ENCODE data around the gene PALLD. TPM values are rescaled to one million over a fixed set of nuclear protein-coding genes. Genes with fewer than 3 reads are reported as not detected.

Gene PALLD
- total RNA-seq, 1 experiment from 2014 or later: 166 TPM

DNA sequence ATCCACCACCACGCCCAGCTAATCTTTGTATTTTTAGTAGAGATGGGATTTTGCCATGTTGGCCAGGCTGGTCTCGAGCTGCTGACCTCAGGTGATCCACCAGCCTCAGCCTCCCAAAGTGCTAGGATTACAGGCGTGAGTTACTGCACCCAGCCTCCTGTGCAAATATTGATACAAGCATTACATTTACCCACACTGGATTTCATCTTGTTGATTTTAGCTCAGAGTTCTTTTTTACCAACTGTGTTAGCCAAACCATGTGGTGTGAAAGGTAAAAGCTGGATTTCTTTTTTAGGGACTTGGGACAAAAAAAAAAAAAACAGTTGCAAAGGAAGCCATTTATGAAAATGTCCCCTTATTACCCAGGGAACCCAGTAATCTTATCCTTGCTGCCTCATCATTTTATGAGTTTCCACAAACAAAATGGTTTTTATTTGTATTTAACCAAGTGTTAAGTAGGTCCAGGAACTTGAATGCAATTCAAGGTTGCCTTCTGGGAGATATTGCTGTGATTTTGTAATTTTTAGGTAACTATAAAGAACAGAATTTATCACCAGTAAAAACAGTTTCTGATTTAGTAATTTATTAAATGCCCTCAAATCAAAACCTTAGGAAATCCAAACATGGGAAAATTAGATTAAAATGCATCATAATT lies 202.5 kb downstream of the PALLD start:
- Histone ChIP-seq H3K36me3 (ENCODE audit: control insufficient read depth in 1 of 2, insufficient read depth in 2 of 2, low read length in 2 of 2) (peaks cover 0 to 6% of the 10 kb centered on the region in 2 experiments; a peak in 3 of 4 replicates), H3K27me3 (ENCODE audit: insufficient read depth, low read length) (no peaks in the 10 kb centered on the region), H3K9ac (ENCODE audit: low read length) (no peak overlapping the region), H3K79me2 (ENCODE audit: insufficient read depth, low read length) (no peaks in the 10 kb centered on the region), H3K4me1 (ENCODE audit: control insufficient read depth in 1 of 2, insufficient read depth in 2 of 2, low read length in 2 of 2) (no peaks in the 10 kb centered on the region), H3K9me3 (ENCODE audit: control insufficient read depth in 1 of 2, insufficient read depth in 1 of 2, low read depth in 1 of 2, low read length in 2 of 2) (no peaks in the 10 kb centered on the region), H3K9me2 (ENCODE audit: insufficient read depth) (no peaks in the 10 kb centered on the region), H4K20me1 (ENCODE audit: insufficient read depth) (no peaks in the 10 kb centered on the region), H3K27ac (ENCODE audit: low read depth, low read length) (no peak overlapping the region), H2AFZ (ENCODE audit: low read depth, low read length, poor library complexity, severe bottlenecking) (no peak overlapping the region), H3K4me2 (ENCODE audit: low read length) (no peak overlapping the region), H3K4me3 (replicated peaks in 1 of 2; ENCODE audit: low read depth in 1 of 2, low read length in 2 of 2) (no peak overlapping the region)
- no peak for TF ChIP-seq POLR2AphosphoS5 (IDR thresholded peaks at IDR 0.05; ENCODE audit: low read depth, low read length)
- no peak for TF ChIP-seq ZNF274 (IDR thresholded peaks at IDR 0.05; ENCODE audit: low read depth, low read length)
- TF ChIP-seq ZFX (IDR thresholded peaks at IDR 0.05): no peak
- TF ChIP-seq RAD21 (IDR thresholded peaks at IDR 0.05; ENCODE audit: low read depth): no peak
- no peak for TF ChIP-seq SIN3A (IDR thresholded peaks at IDR 0.05; ENCODE audit: low read depth)
- no peak for TF ChIP-seq EZH2 (IDR thresholded peaks at IDR 0.05)
- no peak for TF ChIP-seq CEBPB (IDR thresholded peaks at IDR 0.05; ENCODE audit: low read depth)
- TF ChIP-seq, protein P1, sequence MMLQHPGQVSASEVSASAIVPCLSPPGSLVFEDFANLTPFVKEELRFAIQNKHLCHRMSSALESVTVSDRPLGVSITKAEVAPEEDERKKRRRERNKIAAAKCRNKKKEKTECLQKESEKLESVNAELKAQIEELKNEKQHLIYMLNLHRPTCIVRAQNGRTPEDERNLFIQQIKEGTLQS (IDR thresholded peaks at IDR 0.05): no peak
- no peak for TF ChIP-seq ELF1 (IDR thresholded peaks at IDR 0.05; ENCODE audit: borderline replicate concordance, low read depth)
- TF ChIP-seq SP1 (IDR thresholded peaks at IDR 0.05; ENCODE audit: low read depth): no peak
- TF ChIP-seq JUND (IDR thresholded peaks at IDR 0.05): no peak
- no peak for TF ChIP-seq EZH2phosphoT487 (IDR thresholded peaks at IDR 0.05; ENCODE audit: borderline replicate concordance)
- DNase-seq (ENCODE audit: low read depth, low spot score) (no peak), ATAC-seq (no peak)
- intact Hi-C loops (cut with micrococcal nuclease): no loop called here
- ChIA-PET RAD21 (ENCODE audit: low non-redundant PET in 1 of 2, low total read pairs in 2 of 2, uncharacterized antibody in 2 of 2, unreplicated experiment in 2 of 2) (no interaction called here), POLR2A (no interaction called here), CTCF (no interaction called here)
- no TSS peak for BruUV-seq (replicated peaks)

DNA sequence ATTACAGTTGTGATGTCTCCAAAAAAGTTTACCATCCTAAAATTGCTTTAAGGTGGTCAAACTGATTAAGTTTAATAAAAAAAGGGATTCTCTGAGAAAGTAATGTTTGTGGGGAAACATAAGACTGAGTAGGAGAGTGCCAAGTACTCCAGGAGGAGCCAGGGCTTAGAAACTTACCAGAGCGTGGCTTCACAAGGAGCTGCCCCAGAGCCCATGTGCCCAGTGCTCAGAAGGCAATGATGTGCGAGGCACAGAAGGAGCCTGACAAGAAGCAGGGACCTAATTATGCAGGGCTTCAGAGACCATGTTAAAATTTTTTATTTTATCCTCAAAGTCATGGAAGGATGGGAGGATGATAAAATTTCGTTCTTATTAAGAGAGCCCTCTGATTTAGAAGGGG lies 204.2 kb downstream of the PALLD start:
- Histone ChIP-seq H3K4me2 (ENCODE audit: low read length) (no peak overlapping the region), H3K36me3 (ENCODE audit: control insufficient read depth in 1 of 2, insufficient read depth in 2 of 2, low read length in 2 of 2) (peaks cover 0 to 3% of the 10 kb centered on the region in 2 experiments; a peak in 2 of 4 replicates), H3K79me2 (ENCODE audit: insufficient read depth, low read length) (no peaks in the 10 kb centered on the region), H3K4me1 (ENCODE audit: control insufficient read depth in 1 of 2, insufficient read depth in 2 of 2, low read length in 2 of 2) (no peaks in the 10 kb centered on the region), H3K27me3 (ENCODE audit: insufficient read depth, low read length) (no peaks in the 10 kb centered on the region), H2AFZ (ENCODE audit: low read depth, low read length, poor library complexity, severe bottlenecking) (no peak overlapping the region), H3K4me3 (replicated peaks in 1 of 2; ENCODE audit: low read depth in 1 of 2, low read length in 2 of 2) (no peak overlapping the region), H3K9me2 (ENCODE audit: insufficient read depth) (no peaks in the 10 kb centered on the region), H3K9ac (ENCODE audit: low read length) (no peak overlapping the region), H3K27ac (ENCODE audit: low read depth, low read length) (no peak overlapping the region), H3K9me3 (ENCODE audit: control insufficient read depth in 1 of 2, insufficient read depth in 1 of 2, low read depth in 1 of 2, low read length in 2 of 2) (no peaks in the 10 kb centered on the region), H4K20me1 (ENCODE audit: insufficient read depth) (no peaks in the 10 kb centered on the region)
- no peak for ATAC-seq
- POLR2A ChIA-PET: no interaction called here
- CTCF ChIA-PET: no interaction called here
- intact Hi-C loops (cut with micrococcal nuclease): no loop called here
- no TSS peak for BruUV-seq (replicated peaks)
- no peak for DNase-seq (ENCODE audit: low read depth, low spot score)
- RAD21 ChIA-PET (ENCODE audit: low non-redundant PET in 1 of 2, low total read pairs in 2 of 2, uncharacterized antibody in 2 of 2, unreplicated experiment in 2 of 2): no interaction called here
- TF ChIP-seq, protein P2, sequence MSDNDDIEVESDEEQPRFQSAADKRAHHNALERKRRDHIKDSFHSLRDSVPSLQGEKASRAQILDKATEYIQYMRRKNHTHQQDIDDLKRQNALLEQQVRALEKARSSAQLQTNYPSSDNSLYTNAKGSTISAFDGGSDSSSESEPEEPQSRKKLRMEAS (IDR thresholded peaks at IDR 0.05): no peak
- TF ChIP-seq, protein P1 (IDR thresholded peaks at IDR 0.05): no peak
- TF ChIP-seq FOSL1 (IDR thresholded peaks at IDR 0.05; ENCODE audit: low read depth): no peak
- TF ChIP-seq ZNF274 (IDR thresholded peaks at IDR 0.05; ENCODE audit: low read depth, low read length): no peak
- TF ChIP-seq SIN3A (IDR thresholded peaks at IDR 0.05; ENCODE audit: low read depth): no peak
- no peak for TF ChIP-seq POLR2A (IDR thresholded peaks at IDR 0.05; ENCODE audit: borderline replicate concordance, extremely low read depth, insufficient read depth, insufficient read length)
- no peak for TF ChIP-seq CEBPB (IDR thresholded peaks at IDR 0.05; ENCODE audit: low read depth)
- TF ChIP-seq RAD21 (IDR thresholded peaks at IDR 0.05; ENCODE audit: low read depth): no peak
- no peak for TF ChIP-seq EZH2 (IDR thresholded peaks at IDR 0.05)
- no peak for TF ChIP-seq JUND (IDR thresholded peaks at IDR 0.05)
- TF ChIP-seq, protein P3, sequence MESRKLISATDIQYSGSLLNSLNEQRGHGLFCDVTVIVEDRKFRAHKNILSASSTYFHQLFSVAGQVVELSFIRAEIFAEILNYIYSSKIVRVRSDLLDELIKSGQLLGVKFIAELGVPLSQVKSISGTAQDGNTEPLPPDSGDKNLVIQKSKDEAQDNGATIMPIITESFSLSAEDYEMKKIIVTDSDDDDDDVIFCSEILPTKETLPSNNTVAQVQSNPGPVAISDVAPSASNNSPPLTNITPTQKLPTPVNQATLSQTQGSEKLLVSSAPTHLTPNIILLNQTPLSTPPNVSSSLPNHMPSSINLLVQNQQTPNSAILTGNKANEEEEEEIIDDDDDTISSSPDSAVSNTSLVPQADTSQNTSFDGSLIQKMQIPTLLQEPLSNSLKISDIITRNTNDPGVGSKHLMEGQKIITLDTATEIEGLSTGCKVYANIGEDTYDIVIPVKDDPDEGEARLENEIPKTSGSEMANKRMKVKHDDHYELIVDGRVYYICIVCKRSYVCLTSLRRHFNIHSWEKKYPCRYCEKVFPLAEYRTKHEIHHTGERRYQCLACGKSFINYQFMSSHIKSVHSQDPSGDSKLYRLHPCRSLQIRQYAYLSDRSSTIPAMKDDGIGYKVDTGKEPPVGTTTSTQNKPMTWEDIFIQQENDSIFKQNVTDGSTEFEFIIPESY (IDR thresholded peaks at IDR 0.05; ENCODE audit: extremely low read depth, insufficient replicate concordance, low read length): no peak
- no peak for TF ChIP-seq SP1 (IDR thresholded peaks at IDR 0.05; ENCODE audit: low read depth)
- no peak for TF ChIP-seq CBX3 (IDR thresholded peaks at IDR 0.05; ENCODE audit: low read depth)
- TF ChIP-seq ZFX (IDR thresholded peaks at IDR 0.05): no peak
